Activated T-helper 1 cell treated with anti-CD3 and anti-CD28 coated beads, Interleukin-12 subunit alpha, Interleukin-12 subunit beta, Interleukin-2, Interleukin-4 antibody, amounts not matched to agents 30 ng/mL and 10 ng/mL and 1 ng/mL, durations not matched to agents 14 hours and 24 hours and 36 hours (primary cell): ENCODE results near the gene PDE3A. TPM values are rescaled to one million over a fixed set of nuclear protein-coding genes. Genes with fewer than 3 reads are reported as not detected.
"Not testable (repeated sequence)": the region's sequence is repeated elsewhere in the genome, so short reads cannot be mapped to it uniquely, and the experiment has no call there.

Experiments
- DNase-seq: peaks from one replicate; pipeline ENCODE4 v3.0.0; 2021; ENCODE audit warnings: low spot score
- H3K27ac Mint-ChIP-seq: one replicate; pipeline ENCODE4 v1.8.0; 2021; ENCODE audit warnings: mild to moderate bottlenecking, mixed read lengths
- H3K27me3 Mint-ChIP-seq: one replicate; pipeline ENCODE4 v1.8.0; 2022; ENCODE audit warnings: mild to moderate bottlenecking, moderate library complexity, mixed read lengths; ENCODE audit not compliant: insufficient read depth
- H3K36me3 Mint-ChIP-seq: one replicate; pipeline ENCODE4 v1.8.0; 2021; ENCODE audit warnings: low read depth, mixed read lengths
- H3K4me1 Mint-ChIP-seq: one replicate; pipeline ENCODE4 v1.8.0; 2021; ENCODE audit warnings: low read depth, mixed read lengths
- H3K4me3 Mint-ChIP-seq: one replicate; pipeline ENCODE4 v1.8.0; 2021; ENCODE audit warnings: mild to moderate bottlenecking, moderate library complexity, mixed read lengths
- H3K9me3 Mint-ChIP-seq: one replicate; pipeline ENCODE4 v1.8.0; 2021; ENCODE audit warnings: mixed read lengths
- intact Hi-C: fragments of 100-400 bp; cut with micrococcal nuclease; formaldehyde crosslinking; loops from one replicate; pipeline ENCODE4 v1.15.1; 2024
- total RNA-seq: library from RNA; stranded (reverse); gene quantifications from 2 replicates; pipeline ENCODE4 v1.2.3, GENCODE V29; 2022

PDE3A gene
- total RNA-seq, 1 donor from 2014 or later, result not detected

GRCh38 chr12:20383612-20384011, 15.3 kb downstream of the PDE3A start:
- no peaks in the 10 kb centered on the region for H3K9me3 Mint-ChIP-seq
- no peaks in the 10 kb centered on the region for H3K27me3 Mint-ChIP-seq
- no peaks in the 10 kb centered on the region for H3K36me3 Mint-ChIP-seq
- no peak for DNase-seq
- H3K4me1 Mint-ChIP-seq, result no peaks in the 10 kb centered on the region
- H3K27ac Mint-ChIP-seq, result no peak overlapping the region
- intact Hi-C loops, result no loop called here
- H3K4me3 Mint-ChIP-seq, result no peak overlapping the region

DNA sequence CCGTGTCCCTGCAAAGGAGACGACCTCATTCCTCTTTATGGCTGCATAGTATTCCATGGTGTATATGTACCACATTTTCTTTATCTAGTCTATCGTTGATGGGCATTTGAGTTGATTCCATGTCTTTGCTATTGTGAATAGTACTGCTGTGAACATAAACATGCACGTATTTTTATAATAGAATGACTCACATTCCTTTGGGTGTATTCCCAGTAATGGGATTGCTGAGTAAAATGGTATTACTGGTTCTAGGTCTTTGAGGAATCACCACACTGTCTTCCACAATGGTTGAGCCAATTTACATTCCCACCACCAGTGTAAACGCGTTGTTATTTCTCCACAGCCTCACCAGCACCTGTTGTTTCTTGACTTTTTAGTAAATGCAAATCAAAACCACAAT, 16.5 kb downstream of the PDE3A start:
- intact Hi-C loops, H3K27ac Mint-ChIP-seq, DNase-seq, H3K36me3 Mint-ChIP-seq, H3K4me3 Mint-ChIP-seq, H3K4me1 Mint-ChIP-seq, H3K9me3 Mint-ChIP-seq, H3K27me3 Mint-ChIP-seq: not testable (repeated sequence)

- H3K27ac Mint-ChIP-seq, result no peak overlapping the region
- H3K4me1 Mint-ChIP-seq, result no peaks in the 10 kb centered on the region
- no peaks in the 10 kb centered on the region for H3K36me3 Mint-ChIP-seq
- H3K9me3 Mint-ChIP-seq, result no peaks in the 10 kb centered on the region
- H3K4me3 Mint-ChIP-seq, result no peak overlapping the region
- DNase-seq, result no peak
- intact Hi-C loops, result no loop called here
- no peaks in the 10 kb centered on the region for H3K27me3 Mint-ChIP-seq
These were observed 22.5 kb downstream of the PDE3A start for GRCh38 chr12:20390846-20391245.

DNA sequence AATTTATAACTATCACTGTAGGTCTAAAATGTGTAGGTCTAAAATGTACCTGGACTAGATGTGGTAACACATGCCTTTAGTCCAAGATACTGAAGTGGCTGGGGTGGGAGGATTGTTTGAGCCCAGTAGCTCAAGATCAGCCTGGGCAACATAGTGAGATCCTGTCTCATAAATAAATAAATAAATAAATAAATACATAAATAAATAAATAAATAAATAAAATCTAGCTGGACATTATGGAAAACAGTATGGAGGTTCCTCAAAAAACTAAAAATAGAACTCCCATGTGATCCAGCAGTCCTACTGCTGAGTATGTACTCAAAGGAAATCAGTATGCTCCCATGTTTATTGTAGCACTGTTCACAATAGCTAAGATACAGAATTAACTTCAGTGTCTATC, 24.0 kb downstream of the PDE3A start:
- no peaks in the 10 kb centered on the region for H3K36me3 Mint-ChIP-seq
- no peak overlapping the region for H3K27ac Mint-ChIP-seq
- H3K27me3 Mint-ChIP-seq, result no peaks in the 10 kb centered on the region
- no peak for DNase-seq
- no peaks in the 10 kb centered on the region for H3K4me1 Mint-ChIP-seq
- H3K9me3 Mint-ChIP-seq, result no peaks in the 10 kb centered on the region
- intact Hi-C loops, result no loop called here
- H3K4me3 Mint-ChIP-seq, result no peak overlapping the region

DNA sequence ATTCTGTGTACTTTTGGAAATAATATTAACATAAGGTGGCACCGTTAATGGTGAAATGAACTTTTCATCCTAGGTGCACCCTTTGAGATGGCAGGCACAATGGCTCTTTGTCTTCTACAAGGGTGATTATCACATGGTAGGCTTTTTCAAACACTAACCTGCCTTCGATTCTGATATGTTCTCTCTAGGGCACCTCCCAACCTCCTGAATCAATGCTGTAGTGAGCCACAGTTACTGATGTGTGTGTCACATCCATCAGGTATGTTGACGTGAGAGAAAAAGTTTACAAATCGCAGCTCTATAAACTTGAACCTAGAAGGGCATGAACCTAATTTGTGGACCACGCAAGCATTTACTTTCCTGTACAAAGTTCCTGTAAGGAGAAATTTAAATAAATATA, 25.4 kb downstream of the PDE3A start:
- H3K4me3 Mint-ChIP-seq, result no peak overlapping the region
- H3K9me3 Mint-ChIP-seq, result no peaks in the 10 kb centered on the region
- DNase-seq, result no peak
- H3K36me3 Mint-ChIP-seq, result no peaks in the 10 kb centered on the region
- no peak overlapping the region for H3K27ac Mint-ChIP-seq
- H3K27me3 Mint-ChIP-seq, result no peaks in the 10 kb centered on the region
- H3K4me1 Mint-ChIP-seq, result no peaks in the 10 kb centered on the region
- intact Hi-C loops, result no loop called here

DNA sequence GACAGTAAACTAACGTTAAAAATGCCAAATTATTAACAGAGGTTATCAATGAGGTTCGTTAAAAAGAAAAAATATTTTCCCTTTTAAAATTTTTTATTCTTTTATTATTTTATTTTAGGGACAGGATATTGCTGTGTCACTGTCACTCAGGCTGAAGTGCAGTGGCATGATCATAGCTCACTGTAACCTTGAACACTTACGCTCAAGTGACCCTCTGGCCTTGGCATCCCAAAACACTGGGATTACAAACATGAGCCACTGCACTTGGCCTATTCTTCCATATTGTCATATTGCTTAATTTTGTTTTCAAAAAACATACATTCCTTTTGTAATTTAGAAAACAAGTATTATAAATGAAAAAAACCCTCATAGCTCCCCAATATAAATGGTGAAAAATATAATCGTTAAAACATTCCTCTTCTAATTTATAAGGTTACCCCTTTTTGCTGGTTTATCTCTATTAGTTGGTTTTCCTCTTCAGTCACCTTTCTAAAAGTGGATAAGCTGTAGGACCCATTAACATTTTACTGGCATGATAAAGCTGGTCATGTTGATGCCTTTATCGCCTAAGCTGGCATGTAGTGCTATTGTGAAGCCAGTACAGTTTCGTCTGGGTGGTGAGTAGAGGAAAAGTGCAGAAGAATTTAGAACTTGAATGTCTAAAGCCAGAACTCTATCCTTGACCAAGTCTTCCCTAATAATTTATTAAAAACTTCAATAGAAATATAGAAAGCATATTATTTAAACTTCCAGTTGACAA, 27.6 kb downstream of the PDE3A start:
- Mint-ChIP-seq H3K36me3 (no peaks in the 10 kb centered on the region), H3K27me3 (no peaks in the 10 kb centered on the region), H3K9me3 (no peaks in the 10 kb centered on the region), H3K4me3 (no peak overlapping the region), H3K27ac (no peak overlapping the region), H3K4me1 (no peaks in the 10 kb centered on the region)
- intact Hi-C loops, result no loop called here
- no peak for DNase-seq

GRCh38 chr12:20398686-20399085, 30.3 kb downstream of the PDE3A start:
- H3K9me3 Mint-ChIP-seq, result no peaks in the 10 kb centered on the region

GRCh38 chr12:20400003-20400402, 31.7 kb downstream of the PDE3A start:
- Mint-ChIP-seq H3K4me1 (no peaks in the 10 kb centered on the region), H3K4me3 (no peak overlapping the region), H3K27ac (no peak overlapping the region), H3K27me3 (no peaks in the 10 kb centered on the region), H3K9me3 (no peaks in the 10 kb centered on the region), H3K36me3 (no peaks in the 10 kb centered on the region)
- intact Hi-C loops, result no loop called here
- no peak for DNase-seq

More at GRCh38 chr12:20398686-20399085, 30.3 kb downstream of the PDE3A start:
- no peak for DNase-seq
- H3K27me3 Mint-ChIP-seq, result no peaks in the 10 kb centered on the region
- H3K4me1 Mint-ChIP-seq, result no peaks in the 10 kb centered on the region
- no peaks in the 10 kb centered on the region for H3K36me3 Mint-ChIP-seq
- no peak overlapping the region for H3K27ac Mint-ChIP-seq
- intact Hi-C loops, result no loop called here
- H3K4me3 Mint-ChIP-seq, result no peak overlapping the region

GRCh38 chr12:20403230-20403629, 34.9 kb downstream of the PDE3A start:
- intact Hi-C loops, result no loop called here
- no peaks in the 10 kb centered on the region for H3K36me3 Mint-ChIP-seq
- H3K4me1 Mint-ChIP-seq, result no peaks in the 10 kb centered on the region
- DNase-seq, result no peak
- H3K9me3 Mint-ChIP-seq, result no peaks in the 10 kb centered on the region
- H3K27me3 Mint-ChIP-seq, result no peaks in the 10 kb centered on the region
- no peak overlapping the region for H3K27ac Mint-ChIP-seq
- H3K4me3 Mint-ChIP-seq, result no peak overlapping the region

DNA sequence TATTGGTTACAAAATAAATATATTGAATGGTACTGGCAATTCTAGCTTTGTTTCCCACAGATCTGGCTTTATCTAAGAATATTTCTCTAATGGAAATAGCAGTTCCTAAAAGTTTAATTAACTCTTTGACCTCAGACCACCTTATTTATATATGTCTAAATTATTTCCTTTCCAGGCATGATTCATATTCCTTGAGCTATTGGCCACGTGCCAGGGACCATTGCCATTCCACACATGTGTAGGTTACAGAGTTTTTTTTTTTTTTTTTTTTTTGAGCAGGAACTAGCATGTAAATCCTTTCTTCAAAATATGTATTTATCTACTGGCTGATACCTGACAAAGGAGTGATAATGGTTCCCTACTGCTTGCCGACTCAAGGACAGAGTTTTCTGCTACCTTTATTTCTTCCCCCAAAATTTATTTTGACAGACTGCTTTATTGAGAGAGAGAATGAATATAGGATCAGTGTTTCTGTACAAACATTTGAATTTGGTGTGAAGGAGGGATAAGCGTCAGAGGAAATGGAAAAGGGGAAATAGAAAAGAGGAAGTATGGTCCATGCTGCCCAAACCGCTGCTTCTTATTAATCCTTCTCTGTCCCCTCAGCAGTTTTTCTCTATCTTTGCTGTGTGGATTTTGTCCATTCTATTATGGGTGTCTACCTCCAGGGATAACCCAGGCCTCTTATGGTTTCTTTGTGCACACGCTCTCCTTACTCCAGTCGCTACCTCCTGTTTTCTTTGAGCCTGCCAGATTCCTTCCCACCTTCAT, 36.4 kb downstream of the PDE3A start:
- Mint-ChIP-seq H3K9me3 (no peaks in the 10 kb centered on the region), H3K4me1 (no peaks in the 10 kb centered on the region), H3K27ac (no peak overlapping the region), H3K36me3 (no peaks in the 10 kb centered on the region), H3K4me3 (no peak overlapping the region), H3K27me3 (no peaks in the 10 kb centered on the region)
- intact Hi-C loops, result no loop called here
- no peak for DNase-seq

GRCh38 chr12:20409607-20410377, 41.5 kb downstream of the PDE3A start:
- H3K9me3 Mint-ChIP-seq, result no peaks in the 10 kb centered on the region
- peaks cover 2% of the 10 kb centered on the region for H3K27me3 Mint-ChIP-seq
- DNase-seq, result no peak
- intact Hi-C loops, result no loop called here
- no peak overlapping the region for H3K4me3 Mint-ChIP-seq
- H3K27ac Mint-ChIP-seq, result no peak overlapping the region
- H3K4me1 Mint-ChIP-seq, result no peaks in the 10 kb centered on the region
- H3K36me3 Mint-ChIP-seq, result no peaks in the 10 kb centered on the region

- Mint-ChIP-seq H3K9me3 (no peaks in the 10 kb centered on the region), H3K27ac (no peak overlapping the region), H3K4me1 (no peaks in the 10 kb centered on the region), H3K36me3 (no peaks in the 10 kb centered on the region), H3K4me3 (no peak overlapping the region), H3K27me3 (peaks cover 2% of the 10 kb centered on the region)
- no peak for DNase-seq
- intact Hi-C loops, result no loop called here
These were observed 42.4 kb downstream of the PDE3A start for GRCh38 chr12:20410734-20411133.

DNA sequence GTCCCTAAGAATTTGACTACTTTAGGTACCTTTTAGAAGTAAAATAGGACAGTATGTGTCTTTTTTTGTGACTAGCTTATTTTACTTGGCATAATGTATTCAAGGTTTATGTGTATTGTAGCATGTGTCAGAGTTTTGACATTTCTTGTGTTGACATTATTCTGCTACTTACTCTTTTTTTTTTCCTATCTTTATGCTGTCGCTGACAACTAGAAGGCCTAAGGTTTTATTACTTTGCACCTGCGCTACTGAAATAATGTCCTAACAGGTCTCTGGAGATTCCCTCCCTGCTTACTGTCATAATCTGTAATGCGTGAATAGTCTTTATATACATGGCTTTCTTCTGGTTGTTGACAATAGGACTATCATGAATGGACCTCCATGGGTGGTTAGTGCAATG, 43.0 kb downstream of the PDE3A start:
- H3K4me3 Mint-ChIP-seq, result no peak overlapping the region
- no peaks in the 10 kb centered on the region for H3K36me3 Mint-ChIP-seq
- no peaks in the 10 kb centered on the region for H3K9me3 Mint-ChIP-seq
- peaks cover 2% of the 10 kb centered on the region for H3K27me3 Mint-ChIP-seq
- no peak for DNase-seq
- intact Hi-C loops, result no loop called here
- H3K4me1 Mint-ChIP-seq, result no peaks in the 10 kb centered on the region
- H3K27ac Mint-ChIP-seq, result no peak overlapping the region
